Osteocyte (in vitro differentiated cells): Measurements from ENCODE around the gene LGALS7. TPM values are rescaled to one million over a fixed set of nuclear protein-coding genes. Genes with fewer than 3 reads are reported as not detected.
A peak's percentile ranks its signal among the peaks of the same experiment; 100 is the strongest.

Experiments used
- DNase-seq: peaks from one replicate; pipeline ENCODE4 v3.0.0; 2021; ENCODE audit warnings: mixed read lengths; ENCODE audit not compliant: unreplicated experiment; ENCODE audit errors: extremely low spot score
- H3K27ac Mint-ChIP-seq: one replicate; pipeline ENCODE4 v1.8.0; 2021; ENCODE audit warnings: mild to moderate bottlenecking, mixed read lengths; ENCODE audit not compliant: unreplicated experiment
- H3K27me3 Mint-ChIP-seq: one replicate; pipeline ENCODE4 v1.8.0; 2021; ENCODE audit warnings: mixed read lengths; ENCODE audit not compliant: unreplicated experiment
- H3K36me3 Mint-ChIP-seq: one replicate; pipeline ENCODE4 v1.8.0; 2021; ENCODE audit warnings: mixed read lengths; ENCODE audit not compliant: unreplicated experiment
- H3K4me1 Mint-ChIP-seq: one replicate; pipeline ENCODE4 v1.8.0; 2021; ENCODE audit warnings: mixed read lengths; ENCODE audit not compliant: unreplicated experiment
- H3K4me3 Mint-ChIP-seq: one replicate; pipeline ENCODE4 v1.8.0; 2021; ENCODE audit warnings: mild to moderate bottlenecking, moderate library complexity, mixed read lengths; ENCODE audit not compliant: unreplicated experiment
- H3K9me3 Mint-ChIP-seq: one replicate; pipeline ENCODE4 v1.8.0; 2021; ENCODE audit warnings: mixed read lengths; ENCODE audit not compliant: unreplicated experiment
- CTCF ChIP-seq: fragments of 200-600 bp; sonication (generic); IDR thresholded peaks from 2 replicates; pipeline ENCODE4 v1.5.0; 2021; ENCODE audit warnings: antibody characterized with exemption, mild to moderate bottlenecking, moderate library complexity
- total RNA-seq: library from RNA; stranded (reverse); gene quantifications from 2 replicates; pipeline ENCODE4 v1.2.1, GENCODE V29; 2021

LGALS7 gene
- total RNA-seq, 1 donor from 2014 or later: not detected

GRCh38 chr19:38736413-38737280 lies 36.7 kb downstream of the LGALS7 start:
- DNase-seq: no peak
- no peaks in the 10 kb centered on the region for H3K9me3 Mint-ChIP-seq
- H3K36me3 Mint-ChIP-seq: peaks cover 5% of the 10 kb centered on the region
- H3K4me1 Mint-ChIP-seq: peaks cover 25% of the 10 kb centered on the region
- TF ChIP-seq CTCF: no peak
- peak overlapping the region; percentile 18 for H3K4me3 Mint-ChIP-seq
- H3K27ac Mint-ChIP-seq: no peak overlapping the region
- H3K27me3 Mint-ChIP-seq: no peaks in the 10 kb centered on the region

GRCh38 chr19:38736036-38736412 lies 37.3 kb downstream of the LGALS7 start:
- no peak overlapping the region for H3K27ac Mint-ChIP-seq
- peaks cover 6% of the 10 kb centered on the region for H3K36me3 Mint-ChIP-seq
- no peaks in the 10 kb centered on the region for H3K9me3 Mint-ChIP-seq
- no peak overlapping the region for H3K4me3 Mint-ChIP-seq
- no peak for DNase-seq
- peaks cover 25% of the 10 kb centered on the region for H3K4me1 Mint-ChIP-seq
- H3K27me3 Mint-ChIP-seq: no peaks in the 10 kb centered on the region
- TF ChIP-seq CTCF: no peak

DNA sequence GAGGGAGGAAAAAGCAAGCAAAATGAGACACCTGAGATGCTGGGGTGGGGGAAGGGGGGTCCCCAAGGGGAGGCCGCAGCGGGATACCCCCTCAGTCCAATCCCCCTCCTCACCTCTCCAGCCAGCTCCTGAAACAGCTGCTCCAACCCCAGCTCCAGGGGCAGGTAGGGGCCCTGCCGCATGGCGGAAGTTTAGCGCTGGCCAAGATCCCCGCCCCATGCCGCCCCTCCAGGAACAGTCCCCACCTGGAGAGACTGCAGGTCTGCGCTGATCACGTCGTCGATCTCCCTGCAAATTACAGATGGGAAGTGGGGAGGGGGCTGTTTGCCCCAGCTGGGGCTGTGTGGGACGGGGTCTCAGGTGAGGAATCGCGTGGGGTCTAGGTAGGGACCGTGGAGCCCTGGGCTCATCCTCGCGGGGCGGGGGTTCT lies 38.0 kb downstream of the LGALS7 start:
- Mint-ChIP-seq H3K27me3 (no peaks in the 10 kb centered on the region), H3K9me3 (no peaks in the 10 kb centered on the region), H3K4me1 (peaks cover 25% of the 10 kb centered on the region), H3K4me3 (peak overlapping the region; percentile 65), H3K36me3 (peaks cover 10% of the 10 kb centered on the region), H3K27ac (peak overlapping the region; percentile 77)
- no peak for DNase-seq
- no peak for TF ChIP-seq CTCF

DNA sequence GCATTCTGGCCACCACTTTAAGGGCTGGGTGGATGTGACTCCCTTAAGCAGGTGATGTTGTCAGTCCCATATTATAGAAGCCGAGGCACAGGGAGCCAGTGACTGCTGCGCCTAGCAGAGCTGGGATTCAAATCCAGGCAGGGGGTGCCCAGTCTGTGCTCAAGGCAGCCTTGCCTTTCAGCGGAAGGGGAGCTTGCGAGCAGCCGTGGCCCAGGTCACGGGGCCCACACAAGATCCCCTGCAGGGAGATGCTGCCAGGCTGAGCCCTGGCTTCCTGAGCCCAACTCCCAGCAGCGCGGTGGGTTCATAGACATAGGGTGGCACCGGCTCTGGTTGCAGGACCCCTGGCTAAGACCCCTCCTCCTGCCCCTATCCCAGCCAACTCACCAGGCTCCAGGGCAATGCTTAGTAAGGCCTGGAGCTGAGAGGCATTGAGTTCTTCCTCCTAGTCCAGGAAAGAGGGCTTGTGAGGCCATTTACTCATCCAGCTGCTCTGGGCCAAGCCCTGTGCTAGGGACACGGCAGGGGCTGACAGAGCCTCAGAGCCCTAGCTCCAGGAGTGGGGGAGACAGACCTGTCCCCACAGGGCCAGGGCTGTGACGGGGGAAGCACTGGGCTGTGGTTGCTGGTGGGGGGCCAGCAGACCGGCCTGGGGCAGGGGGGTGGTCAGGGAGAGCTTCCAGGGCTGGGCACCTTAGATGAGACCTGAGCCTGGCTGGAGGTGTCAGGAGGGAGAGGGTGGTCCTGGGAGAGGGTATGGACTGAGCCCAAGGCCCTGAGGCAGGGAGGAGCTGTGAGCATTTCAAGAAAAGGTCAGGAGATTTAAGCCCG lies 38.7 kb downstream of the LGALS7 start:
- no peaks in the 10 kb centered on the region for H3K9me3 Mint-ChIP-seq
- H3K4me3 Mint-ChIP-seq: peak overlapping the region; percentile 65
- H3K4me1 Mint-ChIP-seq: peaks cover 26% of the 10 kb centered on the region
- peaks cover 16% of the 10 kb centered on the region for H3K36me3 Mint-ChIP-seq
- H3K27ac Mint-ChIP-seq: peak overlapping the region; percentile 77
- no peaks in the 10 kb centered on the region for H3K27me3 Mint-ChIP-seq
- no peak for DNase-seq
- no peak for TF ChIP-seq CTCF

GRCh38 chr19:38734176-38734425 lies 39.2 kb downstream of the LGALS7 start:
- no peak overlapping the region for H3K4me3 Mint-ChIP-seq
- peaks cover 18% of the 10 kb centered on the region for H3K36me3 Mint-ChIP-seq
- no peaks in the 10 kb centered on the region for H3K27me3 Mint-ChIP-seq
- DNase-seq: no peak
- no peak for TF ChIP-seq CTCF
- H3K4me1 Mint-ChIP-seq: peaks cover 28% of the 10 kb centered on the region
- H3K27ac Mint-ChIP-seq: peak overlapping the region; percentile 77
- H3K9me3 Mint-ChIP-seq: no peaks in the 10 kb centered on the region
